Upper lobe of right lung (tissue), 1 donor: Measurements from ENCODE around the gene PRKCB. TPM values are rescaled to one million over a fixed set of nuclear protein-coding genes. Genes with fewer than 3 reads are reported as not detected.

Source experiments
- ATAC-seq: fragments of 200-7000 bp; cut with Tn5 transposase; one replicate; pipeline ENCODE4 v1.9.1; 2020; ENCODE audit warnings: mild to moderate bottlenecking, moderate library complexity
- DNase-seq: peaks from one replicate; pipeline ENCODE4 v3.0.0-alpha.2; 2020
- H3K27ac ChIP-seq: fragments of 200-600 bp; one replicate; pipeline ENCODE4 v1.8.0; 2022
- H3K27me3 ChIP-seq: fragments of 200-600 bp; one replicate; pipeline ENCODE4 v1.8.0; 2022; ENCODE audit warnings: mild to moderate bottlenecking
- H3K36me3 ChIP-seq: fragments of 200-600 bp; one replicate; pipeline ENCODE4 v1.8.0; 2022
- H3K4me1 ChIP-seq: fragments of 200-600 bp; one replicate; pipeline ENCODE4 v1.8.0; 2022
- H3K4me3 ChIP-seq: fragments of 200-600 bp; one replicate; pipeline ENCODE4 v1.8.0; 2022; ENCODE audit warnings: mild to moderate bottlenecking
- H3K9me3 ChIP-seq: fragments of 200-600 bp; one replicate; pipeline ENCODE4 v1.8.0; 2022
- CTCF ChIP-seq: fragments of 200-600 bp; IDR thresholded peaks from one replicate; pipeline ENCODE4 v1.8.0; 2022; ENCODE audit warnings: antibody characterized with exemption
- intact Hi-C: fragments of 100-400 bp; cut with DNase I; formaldehyde crosslinking; loops from one replicate; pipeline ENCODE4 v1.11.0; 2022
- total RNA-seq: library from RNA; stranded (reverse); fragmentation: NEBNext Ultra II Directional; extraction: Animal tissue kit (Norgen Biotek cat#: 25700); gene quantifications from one replicate; pipeline ENCODE4 v1.2.1, GENCODE V29; 2021
- donor health status: DM: no; HTN: yes; CAD: no; lungs with severe emphysema.

Gene PRKCB
- total RNA-seq, 1 donor from 2014 or later, result 25.2 TPM

GRCh38 chr16:23895052-23895451 is 59.3 kb downstream of the PRKCB start:
- TF ChIP-seq CTCF, result no peak
- Histone ChIP-seq H3K36me3 (no peaks in the 10 kb centered on the region), H3K4me1 (no peaks in the 10 kb centered on the region), H3K27ac (no peak overlapping the region), H3K9me3 (no peaks in the 10 kb centered on the region), H3K4me3 (no peak overlapping the region), H3K27me3 (no peaks in the 10 kb centered on the region)
- intact Hi-C loops, result no loop called here
- ATAC-seq (no peak), DNase-seq (no peak)

- Histone ChIP-seq H3K9me3 (no peaks in the 10 kb centered on the region), H3K4me1 (no peaks in the 10 kb centered on the region), H3K27me3 (no peaks in the 10 kb centered on the region), H3K36me3 (no peaks in the 10 kb centered on the region), H3K27ac (no peak overlapping the region), H3K4me3 (no peak overlapping the region)
- no peak for TF ChIP-seq CTCF
- DNase-seq, result no peak
- intact Hi-C loops, result no loop called here
- no peak for ATAC-seq
These were observed 61.3 kb downstream of the PRKCB start for GRCh38 chr16:23896832-23897821.

- no peak for ATAC-seq
- Histone ChIP-seq H3K27me3 (no peaks in the 10 kb centered on the region), H3K36me3 (no peaks in the 10 kb centered on the region), H3K4me3 (no peak overlapping the region), H3K27ac (no peak overlapping the region), H3K9me3 (no peaks in the 10 kb centered on the region), H3K4me1 (no peaks in the 10 kb centered on the region)
- no peak for TF ChIP-seq CTCF
- no peak for DNase-seq
- intact Hi-C loops, result no loop called here
These were observed 63.1 kb downstream of the PRKCB start for GRCh38 chr16:23898682-23899430.

- no peak overlapping the region for H3K27ac ChIP-seq
- no peaks in the 10 kb centered on the region for H3K4me1 ChIP-seq
- ATAC-seq, result no peak
- no peak overlapping the region for H3K4me3 ChIP-seq
- TF ChIP-seq CTCF, result no peak
- no peaks in the 10 kb centered on the region for H3K36me3 ChIP-seq
- intact Hi-C loops, result no loop called here
- DNase-seq, result no peak
- H3K27me3 ChIP-seq, result no peaks in the 10 kb centered on the region
- no peaks in the 10 kb centered on the region for H3K9me3 ChIP-seq
These were observed 64.1 kb downstream of the PRKCB start for GRCh38 chr16:23899869-23900268.

- H3K27ac ChIP-seq, result no peak overlapping the region
- no peak for TF ChIP-seq CTCF
- intact Hi-C loops, result no loop called here
These were observed 64.8 kb downstream of the PRKCB start for GRCh38 chr16:23900480-23901177.

More at GRCh38 chr16:23900480-23901177, 64.8 kb downstream of the PRKCB start:
- no peak for DNase-seq
- Histone ChIP-seq H3K27me3 (no peaks in the 10 kb centered on the region), H3K4me1 (no peaks in the 10 kb centered on the region), H3K4me3 (no peak overlapping the region), H3K9me3 (no peaks in the 10 kb centered on the region), H3K36me3 (no peaks in the 10 kb centered on the region)
- ATAC-seq, result no peak
